Hippocampal formation (tissue), 2 donors: Measurements from ENCODE around the gene DXO.
"Not testable (repeated sequence)": the region's sequence is repeated elsewhere in the genome, so short reads cannot be mapped to it uniquely, and the experiment has no call there.

Source experiments
- DNase-seq, 2 donors: peaks; one replicate each; lab custom pipeline; 2025; lab: John Stamatoyannopoulos, UW

DXO gene

DNA sequence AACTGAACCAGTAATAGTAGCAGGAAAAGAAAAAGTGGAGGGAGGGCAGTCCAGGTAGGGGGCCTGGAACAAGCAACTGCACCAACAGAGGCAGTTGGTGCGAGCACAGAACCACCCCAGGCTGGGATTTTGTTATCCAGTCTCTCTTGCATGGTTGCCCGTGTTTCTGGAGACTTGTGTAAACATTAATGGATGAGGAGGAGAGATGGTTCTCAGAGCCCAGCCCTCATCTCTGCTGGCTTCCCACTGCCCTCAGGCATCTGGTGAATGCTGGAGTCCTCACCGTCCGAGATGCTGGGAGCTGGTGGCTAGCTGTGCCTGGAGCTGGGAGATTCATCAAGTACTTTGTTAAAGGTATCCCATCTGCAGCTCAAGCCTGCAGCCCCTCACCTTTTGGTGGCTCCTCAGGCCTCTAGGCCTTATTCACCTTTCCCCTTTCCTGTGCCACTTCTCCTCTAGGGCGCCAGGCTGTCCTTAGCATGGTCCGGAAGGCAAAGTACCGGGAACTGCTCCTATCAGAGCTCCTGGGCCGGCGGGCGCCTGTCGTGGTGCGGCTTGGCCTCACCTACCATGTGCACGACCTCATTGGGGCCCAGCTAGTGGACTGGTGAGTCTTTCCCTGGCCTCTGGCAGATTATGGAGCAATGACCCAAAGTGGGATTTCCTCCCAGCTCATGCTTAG lies 8.4 kb upstream of the DXO start:
- DNase-seq = not testable (repeated sequence)

DNA sequence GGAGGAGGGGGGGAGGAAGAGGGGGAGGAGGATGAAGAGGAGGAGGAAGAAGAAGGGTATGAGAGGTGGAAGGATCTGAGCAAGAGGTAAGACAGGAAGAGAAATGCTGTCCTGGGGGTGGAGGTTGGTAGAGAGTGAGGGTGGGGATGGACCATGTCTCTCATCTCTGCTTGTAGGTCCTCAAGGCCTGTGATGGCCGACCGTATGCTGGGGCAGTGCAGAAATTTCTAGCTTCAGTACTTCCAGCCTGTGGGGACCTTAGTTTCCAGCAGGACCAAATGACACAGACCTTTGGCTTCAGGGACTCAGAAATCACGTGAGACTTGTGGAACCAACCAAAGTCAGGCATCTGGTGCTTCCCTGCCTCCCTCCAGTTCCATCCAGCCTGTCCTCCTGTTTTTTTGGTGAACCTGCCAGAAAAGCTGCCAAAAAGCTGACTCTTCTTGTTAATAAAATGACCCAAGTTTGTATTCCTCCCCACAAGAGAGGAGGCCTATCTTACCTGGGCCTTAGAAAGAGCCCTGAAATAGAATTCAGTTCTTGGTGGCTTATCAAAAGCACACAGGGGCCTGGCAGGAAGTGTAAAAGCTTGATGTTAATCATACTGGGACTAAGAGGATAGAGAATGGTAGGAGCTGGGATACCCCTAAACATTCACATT lies 7.4 kb upstream of the DXO start:
- DNase-seq = no peak

DNA sequence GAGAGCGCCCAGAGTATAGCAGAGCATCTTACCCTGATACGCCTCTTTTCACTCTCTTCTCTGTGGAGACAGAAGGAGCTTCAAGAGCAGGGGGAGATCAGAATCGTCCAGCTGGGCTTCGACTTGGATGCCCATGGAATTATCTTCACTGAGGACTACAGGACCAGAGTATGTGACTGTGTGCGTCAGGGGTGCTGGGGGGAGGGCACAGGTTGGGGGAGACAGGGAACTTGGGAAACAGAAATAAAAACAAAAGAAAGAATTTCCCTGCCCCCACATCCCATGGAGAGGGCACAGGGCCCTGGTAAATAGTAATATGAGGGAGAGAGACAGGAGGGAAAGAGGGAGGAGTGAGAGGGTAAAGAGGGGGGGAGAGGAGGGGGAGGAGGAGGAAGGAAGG lies 6.9 kb upstream of the DXO start:
- DNase-seq = no peak

DNA sequence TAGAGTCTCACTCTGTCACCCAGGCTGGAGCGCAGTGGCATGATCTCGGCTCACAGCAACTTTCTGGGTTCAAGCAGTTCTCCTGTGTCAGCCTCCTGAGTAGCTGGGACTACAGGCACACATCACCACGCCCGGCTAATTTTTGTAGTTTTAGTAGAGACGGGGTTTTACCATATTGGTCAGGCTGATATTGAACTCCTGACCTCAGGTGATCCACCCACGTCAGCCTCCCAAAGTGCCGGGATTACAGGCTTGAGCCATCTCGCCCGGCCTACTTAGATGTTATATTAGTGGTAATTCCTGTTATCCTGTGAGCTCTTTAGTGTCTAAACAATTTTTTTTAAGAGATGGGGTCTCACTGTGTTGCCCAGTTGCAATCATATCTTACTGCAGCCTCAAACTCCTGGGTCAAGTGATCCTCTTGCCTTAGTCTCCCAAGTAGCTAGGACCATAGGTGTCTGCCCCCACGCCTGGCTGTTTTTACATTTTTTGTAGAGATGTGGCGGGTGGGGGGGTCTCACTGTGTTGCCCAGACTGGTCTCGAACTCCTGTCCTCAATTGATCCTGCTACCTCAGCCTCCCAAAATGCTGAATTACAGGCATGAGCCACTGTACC lies 6.0 kb upstream of the DXO start:
- DNase-seq = no peak

- DNase-seq = not testable (repeated sequence)
These were observed 4.1 kb upstream of the DXO start for GRCh38 chr6:31976065-31976464.

GRCh38 chr6:31972709-31973350 lies 892 bp upstream of the DXO start:
- DNase-seq = no peak

GRCh38 chr6:31971279-31971992 lies 502 bp downstream of the DXO start:
- no peak for DNase-seq

GRCh38 chr6:31970604-31971271 lies 1.2 kb downstream of the DXO start:
- DNase-seq = no peak

GRCh38 chr6:31969712-31970603 lies 2.0 kb downstream of the DXO start:
- DNase-seq = no peak

GRCh38 chr6:31968791-31969711 lies 2.9 kb downstream of the DXO start:
- no peak for DNase-seq

DNA sequence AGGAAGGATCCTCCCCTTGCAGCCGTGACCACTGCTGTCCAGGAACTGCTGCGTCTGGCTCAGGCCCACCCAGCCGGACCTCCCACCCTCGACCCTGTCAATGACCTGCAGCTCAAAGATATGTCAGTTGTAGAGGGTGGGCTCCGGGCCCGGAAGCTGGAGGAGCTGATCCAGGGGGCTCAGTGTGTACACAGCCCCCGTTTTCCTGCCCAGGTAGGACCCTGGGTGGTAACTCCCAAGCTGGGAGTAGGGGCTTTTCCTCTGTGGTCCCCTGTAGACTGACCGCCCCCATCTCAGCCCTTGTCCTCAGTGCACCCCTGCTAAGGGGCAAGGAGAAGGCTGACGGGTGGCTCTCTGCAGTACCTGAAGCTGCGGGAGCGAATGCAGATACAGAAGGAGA lies 3.6 kb downstream of the DXO start:
- DNase-seq = no peak

DNA sequence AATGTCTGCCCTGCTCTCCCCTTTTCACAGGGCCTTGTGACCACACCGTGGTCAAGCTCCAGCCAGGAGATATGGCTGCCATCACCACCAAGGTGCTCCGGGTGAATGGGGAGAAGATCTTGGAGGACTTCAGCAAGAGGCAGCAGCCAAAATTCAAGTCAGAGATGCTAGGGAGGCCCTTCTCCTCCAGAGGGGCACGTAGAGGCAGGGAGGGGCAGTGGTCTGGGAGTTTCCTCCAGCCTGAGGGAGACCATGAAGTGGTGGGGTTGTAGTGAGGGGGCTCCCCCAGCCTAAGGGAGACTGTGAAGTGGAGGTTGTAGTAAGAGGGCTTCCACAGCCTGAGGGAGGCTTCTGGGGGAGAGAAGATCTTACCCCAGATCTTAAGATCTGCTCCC lies 4.0 kb downstream of the DXO start:
- no peak for DNase-seq

GRCh38 chr6:31966997-31967925 lies 4.7 kb downstream of the DXO start:
- no peak for DNase-seq

DNA sequence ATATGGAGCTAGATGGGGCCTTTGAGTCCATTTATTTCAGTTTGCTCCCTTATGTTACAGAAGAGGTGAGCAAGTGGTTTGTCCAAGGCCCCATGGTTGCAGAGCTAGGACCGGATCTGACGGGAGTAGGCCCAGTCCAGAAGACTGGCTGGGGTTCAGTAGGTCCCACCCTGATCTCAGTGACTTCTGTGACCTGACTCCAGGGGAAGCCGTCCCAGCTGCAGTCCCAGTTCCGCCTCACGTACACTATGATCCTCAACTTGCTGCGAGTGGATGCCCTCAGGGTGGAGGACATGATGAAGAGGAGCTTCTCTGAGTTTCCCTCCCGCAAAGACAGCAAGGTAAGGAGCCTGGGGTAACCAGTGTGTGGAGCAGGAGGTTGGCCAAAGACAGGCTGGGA lies 5.4 kb downstream of the DXO start:
- DNase-seq = no peak

DNA sequence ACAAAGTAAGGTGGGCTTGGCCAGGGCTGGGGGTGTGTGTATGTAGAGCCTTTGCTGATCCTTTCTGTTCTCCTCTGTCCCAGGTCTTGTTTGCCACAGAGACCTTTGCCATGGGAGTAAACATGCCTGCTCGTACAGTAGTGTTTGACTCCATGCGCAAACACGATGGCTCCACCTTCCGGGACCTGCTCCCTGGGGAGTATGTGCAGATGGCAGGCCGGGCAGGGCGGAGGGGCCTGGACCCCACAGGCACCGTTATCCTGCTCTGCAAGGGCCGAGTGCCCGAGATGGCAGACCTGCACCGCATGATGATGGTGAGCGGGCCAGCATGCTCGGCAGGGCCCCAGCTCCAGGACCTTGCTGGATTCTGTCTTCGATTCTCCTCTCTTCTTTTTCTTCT lies 6.2 kb downstream of the DXO start:
- no peak for DNase-seq

GRCh38 chr6:31963921-31964320 lies 8.0 kb downstream of the DXO start:
- no peak for DNase-seq

DNA sequence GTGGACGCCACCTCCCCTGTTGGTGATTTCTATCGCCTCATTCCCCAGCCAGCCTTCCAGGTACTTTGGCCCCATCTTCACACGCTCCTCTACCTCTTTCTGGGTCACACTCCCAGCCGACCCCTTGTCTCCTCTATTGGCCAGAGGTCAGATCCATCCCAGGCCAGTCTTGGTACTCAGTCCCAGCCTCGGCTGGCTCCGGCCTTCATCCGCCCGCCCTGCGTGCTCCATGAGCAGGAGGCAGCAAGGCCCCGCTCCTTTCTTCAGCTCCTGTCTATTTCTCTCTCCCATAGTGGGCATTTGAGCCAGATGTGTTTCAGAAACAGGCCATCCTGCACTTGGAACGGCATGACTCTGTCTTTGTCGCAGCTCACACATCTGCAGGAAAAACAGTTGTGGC lies 10.3 kb downstream of the DXO start:
- DNase-seq = no peak
